Caco-2 (cell line): ENCODE data around the gene CLMP. TPM values are rescaled to one million over a fixed set of nuclear protein-coding genes. Genes with fewer than 3 reads are reported as not detected.
"Not testable (repeated sequence)": the region's sequence is repeated elsewhere in the genome, so short reads cannot be mapped to it uniquely, and the experiment has no call there.

Experiments
- BruUV-seq: library from RNA; stranded (reverse); fragments of 400-500 nt; replicated peaks from 2 replicates; lab custom pipeline; 2021; lab: Mats Ljungman, UMichigan
- CTCF ChIA-PET: fragments of 300-600 bp; sonication (Branson Sonifier 250); formaldehyde crosslinking; loops from one replicate; lab custom pipeline; 2022; ENCODE audit warnings: antibody characterized with exemption; lab: Charles Lee
- POLR2A ChIA-PET: fragments of 300-600 bp; sonication (Branson Sonifier 250); formaldehyde crosslinking; loops from one replicate; lab custom pipeline; 2022; ENCODE audit warnings: antibody characterized with exemption; lab: Charles Lee
- DNase-seq, 2 experiments: peaks; one replicate each; pipeline versions ENCODE4 v3.0.0 to v3.0.0-alpha.2; 2020 to 2022
- H3K27me3 ChIP-seq: replicated peaks from 2 replicates; pipeline ENCODE4 v1.6.0; 2011; ENCODE audit warnings: low read length; ENCODE audit not compliant: control insufficient read depth, insufficient read depth
- H3K36me3 ChIP-seq: 2 replicates; pipeline ENCODE4 v1.5.1; 2011; ENCODE audit warnings: low read length; ENCODE audit not compliant: control insufficient read depth, insufficient read depth
- H3K4me1 ChIP-seq: fragments of 250-450 bp; sonication (Bioruptor Pico); 2 replicates; pipeline ENCODE4 v1.5.1; 2020; ENCODE audit warnings: mild to moderate bottlenecking
- H3K4me3 ChIP-seq: 2 replicates; pipeline ENCODE4 v1.5.1; 2011; ENCODE audit warnings: low read depth, mild to moderate bottlenecking, control low read depth, low read length
- H3K9me3 ChIP-seq: fragments of 250-450 bp; sonication (Bioruptor Pico); 2 replicates; pipeline ENCODE4 v1.5.1; 2020; ENCODE audit warnings: mild to moderate bottlenecking, moderate library complexity
- H3K27ac Mint-ChIP-seq: one replicate; pipeline ENCODE4 v1.8.0; 2022; ENCODE audit warnings: mixed read lengths; ENCODE audit not compliant: unreplicated experiment
- H3K27me3 Mint-ChIP-seq: one replicate; pipeline ENCODE4 v1.8.0; 2022; ENCODE audit warnings: mixed read lengths; ENCODE audit not compliant: insufficient read depth, unreplicated experiment
- H3K36me3 Mint-ChIP-seq: one replicate; pipeline ENCODE4 v1.8.0; 2022; ENCODE audit warnings: mild to moderate bottlenecking, mixed read lengths; ENCODE audit not compliant: insufficient read depth, unreplicated experiment
- H3K4me1 Mint-ChIP-seq: one replicate; pipeline ENCODE4 v1.8.0; 2022; ENCODE audit warnings: low read depth, mixed read lengths; ENCODE audit not compliant: unreplicated experiment
- H3K4me3 Mint-ChIP-seq: one replicate; pipeline ENCODE4 v1.8.0; 2022; ENCODE audit warnings: mild to moderate bottlenecking, moderate library complexity, mixed read lengths; ENCODE audit not compliant: unreplicated experiment
- H3K9me3 Mint-ChIP-seq: one replicate; pipeline ENCODE4 v1.8.0; 2022; ENCODE audit warnings: mixed read lengths; ENCODE audit not compliant: unreplicated experiment
- intact Hi-C: fragments of 100-400 bp; cut with micrococcal nuclease; formaldehyde crosslinking; loops from one replicate; pipeline ENCODE4 v1.10.0; 2022; ENCODE audit not compliant: unreplicated experiment
- total RNA-seq: library from RNA; stranded (reverse); gene quantifications from 2 replicates; pipeline ENCODE4 v1.2.3, GENCODE V29; 2022
- TF ChIP-seq, protein P1 (sequence below), 2 experiments: fragments of 200-600 bp in 1 of 2; IDR thresholded peaks; 1 replicate in 1 of 2; 2 replicates in 1 of 2; pipeline versions ENCODE4 v1.5.1 to v1.8.0; 2011 to 2022; ENCODE audit warnings: antibody characterized with exemption in 1 of 2, control low read depth in 1 of 2, inconsistent platforms in 1 of 2, low read depth in 1 of 2, low read length in 1 of 2, mild to moderate bottlenecking in 1 of 2, moderate library complexity in 1 of 2; ENCODE audit not compliant: insufficient read depth in 1 of 2, severe bottlenecking in 1 of 2, unreplicated experiment in 1 of 2

CLMP gene
- total RNA-seq, 1 experiment from 2014 or later = 58.9 TPM

DNA sequence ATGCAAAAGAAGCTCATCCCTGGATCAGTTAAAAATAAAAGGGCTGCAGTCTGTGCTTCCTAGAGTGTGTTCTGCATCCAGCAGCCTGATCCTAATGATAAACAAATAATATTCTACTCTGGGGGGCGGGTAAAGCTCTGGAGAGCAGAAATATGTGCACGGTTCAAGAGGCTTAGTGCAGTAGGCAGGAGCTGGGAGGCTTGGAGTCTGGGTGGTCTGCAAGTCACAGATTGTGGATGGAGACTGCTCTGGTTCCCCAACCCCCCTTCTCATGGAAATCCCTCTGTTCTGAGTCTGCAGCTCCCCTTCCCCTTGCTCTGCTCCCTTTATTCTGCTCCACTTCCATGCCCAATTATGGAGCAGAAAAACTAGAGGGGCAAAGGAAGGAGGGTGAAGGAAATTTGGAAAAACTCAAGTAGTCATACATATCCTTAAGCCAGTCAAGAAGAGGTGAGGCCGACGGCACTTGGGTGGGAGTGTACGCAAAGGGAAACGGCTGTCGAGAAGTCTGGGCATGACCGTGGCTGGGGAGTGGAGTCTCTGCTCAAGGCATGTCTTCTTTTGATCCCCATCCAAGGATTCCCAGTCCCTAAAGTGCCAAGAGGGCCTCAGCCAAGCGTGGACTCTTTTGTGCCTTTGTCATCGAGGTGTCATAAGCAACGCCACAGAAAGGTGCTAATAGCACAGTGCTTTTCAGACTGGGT is 16.3 kb upstream of the CLMP start:
- DNase-seq = no peak
- Mint-ChIP-seq H3K4me1 (peaks cover 19% of the 10 kb centered on the region), H3K9me3 (peaks cover 2% of the 10 kb centered on the region), H3K4me3 (no peak overlapping the region), H3K27ac (no peak overlapping the region), H3K27me3 (no peaks in the 10 kb centered on the region), H3K36me3 (no peaks in the 10 kb centered on the region)
- ChIA-PET CTCF (no interaction called here), POLR2A (no interaction called here)
- peaks cover 20% of the 10 kb centered on the region for H3K4me1 ChIP-seq
- intact Hi-C loops = no loop called here
- H3K27me3 ChIP-seq = no peaks in the 10 kb centered on the region
- no peak overlapping the region for H3K4me3 ChIP-seq
- H3K9me3 ChIP-seq = no peaks in the 10 kb centered on the region
- H3K36me3 ChIP-seq = no peaks in the 10 kb centered on the region
- TF ChIP-seq, protein P1, sequence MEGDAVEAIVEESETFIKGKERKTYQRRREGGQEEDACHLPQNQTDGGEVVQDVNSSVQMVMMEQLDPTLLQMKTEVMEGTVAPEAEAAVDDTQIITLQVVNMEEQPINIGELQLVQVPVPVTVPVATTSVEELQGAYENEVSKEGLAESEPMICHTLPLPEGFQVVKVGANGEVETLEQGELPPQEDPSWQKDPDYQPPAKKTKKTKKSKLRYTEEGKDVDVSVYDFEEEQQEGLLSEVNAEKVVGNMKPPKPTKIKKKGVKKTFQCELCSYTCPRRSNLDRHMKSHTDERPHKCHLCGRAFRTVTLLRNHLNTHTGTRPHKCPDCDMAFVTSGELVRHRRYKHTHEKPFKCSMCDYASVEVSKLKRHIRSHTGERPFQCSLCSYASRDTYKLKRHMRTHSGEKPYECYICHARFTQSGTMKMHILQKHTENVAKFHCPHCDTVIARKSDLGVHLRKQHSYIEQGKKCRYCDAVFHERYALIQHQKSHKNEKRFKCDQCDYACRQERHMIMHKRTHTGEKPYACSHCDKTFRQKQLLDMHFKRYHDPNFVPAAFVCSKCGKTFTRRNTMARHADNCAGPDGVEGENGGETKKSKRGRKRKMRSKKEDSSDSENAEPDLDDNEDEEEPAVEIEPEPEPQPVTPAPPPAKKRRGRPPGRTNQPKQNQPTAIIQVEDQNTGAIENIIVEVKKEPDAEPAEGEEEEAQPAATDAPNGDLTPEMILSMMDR (IDR thresholded peaks at IDR 0.05; ENCODE audit: insufficient read depth in 1 of 2, low read depth in 1 of 2, low read length in 1 of 2, severe bottlenecking in 1 of 2, unreplicated experiment in 1 of 2) = no peak
- BruUV-seq = no TSS peak

GRCh38 chr11:123209591-123209990 is 14.5 kb upstream of the CLMP start:
- Mint-ChIP-seq H3K4me3 (no peak overlapping the region), H3K27ac (no peak overlapping the region), H3K9me3 (no peaks in the 10 kb centered on the region), H3K27me3 (no peaks in the 10 kb centered on the region), H3K36me3 (no peaks in the 10 kb centered on the region), H3K4me1 (peaks cover 12% of the 10 kb centered on the region)
- TF ChIP-seq, protein P1 (IDR thresholded peaks at IDR 0.05; ENCODE audit: insufficient read depth in 1 of 2, low read depth in 1 of 2, low read length in 1 of 2, severe bottlenecking in 1 of 2, unreplicated experiment in 1 of 2) = no peak
- DNase-seq = no peak
- ChIA-PET CTCF (no interaction called here), POLR2A (no interaction called here)
- Histone ChIP-seq H3K4me3 (no peak overlapping the region), H3K9me3 (no peaks in the 10 kb centered on the region), H3K27me3 (no peaks in the 10 kb centered on the region), H3K36me3 (no peaks in the 10 kb centered on the region), H3K4me1 (peaks cover 16% of the 10 kb centered on the region)
- no TSS peak for BruUV-seq
- intact Hi-C loops = no loop called here

- Mint-ChIP-seq H3K27ac (peak overlapping the region; percentile 76), H3K27me3 (no peaks in the 10 kb centered on the region), H3K4me1 (no peaks in the 10 kb centered on the region), H3K36me3 (no peaks in the 10 kb centered on the region), H3K4me3 (no peak overlapping the region), H3K9me3 (no peaks in the 10 kb centered on the region)
- ChIA-PET CTCF (no interaction called here), POLR2A (no interaction called here)
- TF ChIP-seq, protein P1 (IDR thresholded peaks at IDR 0.05; ENCODE audit: insufficient read depth in 1 of 2, low read depth in 1 of 2, low read length in 1 of 2, severe bottlenecking in 1 of 2, unreplicated experiment in 1 of 2) = no peak
- no TSS peak for BruUV-seq
- no peaks in the 10 kb centered on the region for H3K9me3 ChIP-seq
- peaks cover 7% of the 10 kb centered on the region; the same call in 1 of the 2 replicates for H3K4me1 ChIP-seq
- no peak overlapping the region for H3K4me3 ChIP-seq
- H3K36me3 ChIP-seq = no peaks in the 10 kb centered on the region
- H3K27me3 ChIP-seq = no peaks in the 10 kb centered on the region
- intact Hi-C loops = no loop called here
- DNase-seq = peak; percentile 65 to 77
Observed at GRCh38 chr11:123206791-123207434, 11.9 kb upstream of the CLMP start.

GRCh38 chr11:123206055-123206454 is 11.0 kb upstream of the CLMP start:
- H3K4me1 Mint-ChIP-seq, H3K36me3 Mint-ChIP-seq, intact Hi-C loops, BruUV-seq, POLR2A ChIA-PET, H3K4me1 ChIP-seq, H3K36me3 ChIP-seq, H3K4me3 ChIP-seq, DNase-seq, H3K4me3 Mint-ChIP-seq, H3K9me3 Mint-ChIP-seq, H3K27me3 ChIP-seq, H3K27ac Mint-ChIP-seq, H3K27me3 Mint-ChIP-seq, CTCF ChIA-PET, H3K9me3 ChIP-seq: not testable (repeated sequence)
